Activated T-cell treated with anti-CD3 and anti-CD28 coated beads for 4 hours (primary cell): Measurements from ENCODE around the gene SCYGR5.

Experiments
- DNase-seq: peaks from one replicate; pipeline ENCODE4 v3.0.0-alpha.2; 2020

SCYGR5 gene

DNA sequence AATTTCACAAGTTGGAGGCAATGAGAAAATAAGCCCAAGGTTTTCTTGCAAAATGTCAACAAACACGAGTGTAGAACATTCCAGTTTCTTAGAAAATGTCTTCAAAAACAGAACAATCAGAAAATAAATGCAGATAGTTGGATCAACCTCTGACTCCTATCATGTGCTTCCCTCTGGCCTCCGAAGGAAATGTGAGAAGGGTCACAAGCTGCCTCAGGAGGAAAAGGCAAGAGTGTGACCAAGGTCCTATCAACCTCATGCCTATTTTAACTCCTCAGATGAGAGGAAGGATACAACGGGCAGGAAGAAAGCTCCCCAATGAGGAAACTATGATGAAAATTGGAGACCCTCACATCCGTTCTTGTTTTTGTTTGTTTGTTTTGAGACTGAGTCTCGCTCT is 7.9 kb downstream of the SCYGR5 start:
- no peak for DNase-seq

- no peak for DNase-seq
These were observed 11.3 kb downstream of the SCYGR5 start for GRCh38 chr2:227677928-227678327.

DNA sequence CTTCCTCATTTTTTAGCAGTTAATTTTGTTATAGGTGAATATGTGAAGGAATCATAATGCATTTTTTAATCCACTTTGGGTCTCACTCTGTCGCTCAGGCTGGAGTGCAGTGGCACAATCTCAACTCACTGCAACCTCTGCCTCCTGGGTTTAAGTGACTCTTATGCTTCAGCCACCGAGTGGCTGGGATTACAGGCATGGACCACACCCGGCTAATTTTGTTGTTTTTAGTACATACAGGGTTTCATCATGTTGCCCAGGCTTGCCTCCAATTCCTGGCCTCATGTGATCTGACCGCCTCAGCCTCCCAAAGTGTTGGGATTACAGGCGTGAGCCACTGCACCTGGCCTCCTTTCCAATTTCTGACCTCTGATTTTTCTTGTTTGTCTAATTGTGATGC is 17.7 kb downstream of the SCYGR5 start:
- DNase-seq: no peak

DNA sequence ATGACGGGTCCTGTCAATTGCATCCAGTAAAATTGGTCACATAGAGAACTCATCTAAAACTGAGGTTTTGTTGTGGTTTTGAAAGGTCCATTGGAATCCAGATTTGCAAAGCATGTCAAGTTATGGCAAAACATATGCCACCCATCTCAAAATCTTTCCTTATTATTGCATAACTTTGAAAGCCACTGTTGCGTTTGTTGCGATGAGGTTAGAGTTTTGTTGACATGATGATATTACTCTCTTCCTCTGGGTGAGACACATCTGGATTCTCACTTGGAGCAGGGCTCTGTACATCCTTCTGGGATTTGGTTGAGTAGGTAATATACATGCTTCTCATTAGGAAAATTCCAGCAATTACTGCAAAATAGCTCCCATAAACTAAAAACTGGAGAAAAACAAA is 20.6 kb downstream of the SCYGR5 start:
- DNase-seq: no peak

DNA sequence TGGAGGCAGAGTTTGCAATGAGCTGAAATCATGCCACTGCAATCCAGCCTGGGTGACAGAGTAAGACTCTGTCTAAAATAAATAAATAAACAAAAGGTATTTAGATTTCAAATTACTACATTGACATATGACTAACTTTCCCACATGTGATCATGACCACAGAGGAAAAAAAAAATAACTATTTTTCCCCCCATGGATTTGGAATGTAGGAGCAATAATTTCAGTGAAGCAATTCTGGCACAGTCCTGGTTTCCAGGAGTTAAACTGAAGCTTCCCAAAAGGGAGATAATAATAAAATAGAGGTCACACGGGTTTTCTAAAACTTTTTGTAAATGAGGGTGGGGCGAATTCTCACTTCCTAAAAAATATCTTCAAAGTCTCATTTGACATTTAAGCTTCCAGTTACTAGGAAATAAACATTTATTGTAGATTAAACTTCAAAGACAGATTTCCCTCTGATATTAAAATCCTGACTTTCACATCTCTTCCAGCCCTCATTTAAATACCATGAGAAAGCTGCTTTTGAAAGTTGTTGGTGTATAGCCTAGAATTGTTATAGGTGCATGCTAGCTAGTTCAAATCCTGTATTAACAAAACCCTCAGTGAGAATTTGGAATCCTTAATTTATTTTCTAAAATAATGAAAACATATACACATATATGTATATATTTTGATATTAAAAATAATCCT is 30.5 kb downstream of the SCYGR5 start:
- no peak for DNase-seq

GRCh38 chr2:227701556-227701955 is 35.0 kb downstream of the SCYGR5 start:
- no peak for DNase-seq

GRCh38 chr2:227703280-227703732 is 36.7 kb downstream of the SCYGR5 start:
- DNase-seq: no peak

DNA sequence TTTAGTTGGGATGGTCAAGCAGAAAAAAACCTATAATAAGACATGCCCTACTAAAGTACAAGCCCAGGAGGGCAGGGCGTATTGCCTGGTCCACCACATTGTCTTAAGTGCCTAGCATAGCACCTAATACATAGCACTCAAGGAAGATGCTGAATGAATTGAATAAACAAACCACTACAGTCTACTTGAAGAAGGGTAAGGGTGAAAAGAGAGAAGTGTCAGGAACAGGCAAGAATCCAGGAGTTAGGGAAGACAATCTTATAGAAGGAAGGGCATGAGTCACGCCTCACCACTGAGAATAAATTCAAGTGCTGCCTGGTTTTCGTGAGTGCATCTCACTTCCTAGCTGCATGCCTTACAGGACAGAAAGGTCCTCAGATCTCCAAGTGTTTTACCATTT is 37.4 kb downstream of the SCYGR5 start:
- DNase-seq: no peak

DNA sequence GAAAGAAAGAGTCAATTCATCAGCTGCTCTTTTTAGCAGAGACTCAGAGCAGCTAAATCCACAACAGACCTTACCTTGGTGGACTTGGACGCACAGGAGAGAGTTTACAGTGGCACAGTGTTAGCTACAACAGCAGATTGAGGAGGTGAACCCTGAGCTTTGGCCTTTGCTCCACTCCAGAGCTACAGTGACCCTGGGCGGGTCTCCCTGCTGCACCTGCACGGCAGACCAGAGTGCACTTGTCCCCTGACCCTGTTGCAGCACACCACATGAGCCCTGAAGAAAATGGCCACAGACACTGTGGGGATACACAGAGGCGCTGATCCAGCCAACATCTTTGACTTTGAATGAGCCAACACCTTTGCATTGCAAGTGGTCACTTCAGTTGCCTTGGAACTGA is 40.3 kb downstream of the SCYGR5 start:
- DNase-seq: no peak

DNA sequence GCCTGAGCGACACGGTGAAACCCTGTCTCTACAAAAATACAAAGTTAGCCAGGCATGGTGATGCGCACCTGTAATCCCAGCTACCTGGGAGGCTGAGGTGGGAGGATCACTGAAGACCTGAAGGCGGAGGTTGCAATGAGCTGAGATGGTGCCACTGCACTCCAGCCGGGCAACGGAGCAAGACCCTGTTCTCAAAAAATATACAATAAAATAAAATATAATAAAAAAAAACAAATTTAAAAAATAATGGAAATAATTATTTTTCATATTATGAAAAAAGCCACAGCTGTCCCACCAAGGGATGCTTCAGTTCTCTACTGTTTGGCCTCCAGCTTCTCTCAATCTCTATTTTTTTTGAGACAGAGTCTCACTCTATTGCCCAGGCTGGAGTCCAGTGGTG is 40.8 kb downstream of the SCYGR5 start:
- no peak for DNase-seq

- DNase-seq: no peak
These were observed 44.4 kb downstream of the SCYGR5 start for GRCh38 chr2:227710986-227711385.

DNA sequence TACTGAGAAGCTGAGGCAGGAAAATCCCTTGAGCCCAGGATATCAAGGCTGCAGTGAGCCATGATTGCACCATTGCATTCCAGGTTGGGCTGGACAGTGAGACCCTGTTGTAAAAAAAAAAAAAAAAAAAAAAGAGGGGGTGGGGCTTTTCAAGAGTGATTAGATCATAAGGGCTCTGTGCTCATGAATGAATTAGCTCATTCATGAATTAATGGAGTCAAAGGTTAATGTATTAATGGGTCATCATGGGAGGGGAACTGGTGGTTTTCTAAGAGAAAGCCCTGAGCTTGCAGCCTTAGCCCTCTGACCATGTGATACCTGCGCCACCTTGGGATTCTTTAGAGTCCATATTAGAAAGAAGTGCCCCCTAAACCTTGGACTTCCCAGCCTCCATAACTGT is 46.7 kb downstream of the SCYGR5 start:
- no peak for DNase-seq

GRCh38 chr2:227716501-227716900 is 49.9 kb downstream of the SCYGR5 start:
- no peak for DNase-seq
